Progenitor cell of endocrine pancreas (in vitro differentiated cells): ENCODE measurements around the gene WWP2. TPM values are rescaled to one million over a fixed set of nuclear protein-coding genes. Genes with fewer than 3 reads are reported as not detected.

Source experiments
- DNase-seq: peaks from one replicate; pipeline ENCODE4 v3.0.0; 2021; ENCODE audit warnings: low spot score; ENCODE audit not compliant: unreplicated experiment
- H3K27ac Mint-ChIP-seq: 2 replicates; pipeline ENCODE4 v1.8.0; 2021; ENCODE audit warnings: mild to moderate bottlenecking, moderate library complexity, mixed read lengths
- H3K27me3 Mint-ChIP-seq: 2 replicates; pipeline ENCODE4 v1.8.0; 2021; ENCODE audit warnings: mixed read lengths
- H3K36me3 Mint-ChIP-seq: 2 replicates; pipeline ENCODE4 v1.8.0; 2022; ENCODE audit warnings: mixed read lengths; ENCODE audit not compliant: insufficient read depth
- H3K4me1 Mint-ChIP-seq: 2 replicates; pipeline ENCODE4 v1.8.0; 2021; ENCODE audit warnings: low read depth, mixed read lengths
- H3K4me3 Mint-ChIP-seq: 2 replicates; pipeline ENCODE4 v1.8.0; 2021; ENCODE audit warnings: low read depth, mild to moderate bottlenecking, moderate library complexity, mixed read lengths
- H3K9me3 Mint-ChIP-seq: 2 replicates; pipeline ENCODE4 v1.8.0; 2021; ENCODE audit warnings: low read depth, mixed read lengths
- total RNA-seq: library from RNA; stranded (reverse); gene quantifications from 2 replicates; pipeline ENCODE4 v1.2.1, GENCODE V29; 2021
- TF ChIP-seq, protein P1 (sequence below): fragments of 200-600 bp; sonication (generic); IDR thresholded peaks from one replicate; pipeline ENCODE4 v1.5.0; 2021; ENCODE audit warnings: antibody characterized with exemption, mild to moderate bottlenecking; ENCODE audit not compliant: unreplicated experiment

The WWP2 gene
- total RNA-seq, 1 donor from 2014 or later, result 62.3 TPM

DNA sequence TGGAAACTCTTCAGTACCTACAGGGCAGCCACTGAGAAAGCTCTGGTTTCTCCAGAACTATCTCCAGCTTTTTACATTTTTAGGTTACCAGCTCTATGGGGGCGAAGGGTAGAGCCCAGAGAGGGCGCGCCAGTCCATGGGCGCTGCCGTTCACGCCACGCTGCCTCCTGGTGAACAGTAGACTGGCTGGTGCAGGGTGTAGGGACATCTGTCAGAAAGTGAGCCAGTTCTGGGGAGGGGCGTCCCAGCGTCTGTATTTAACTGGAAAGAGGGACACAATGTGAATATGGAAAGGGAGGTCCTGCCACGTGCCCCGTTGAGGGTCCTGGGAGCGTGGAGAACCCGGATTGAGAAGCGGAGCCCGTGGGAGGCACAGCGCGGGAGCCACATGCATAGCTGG is 172.6 kb downstream of the WWP2 start:
- Mint-ChIP-seq H3K4me1 (no peaks in the 10 kb centered on the region), H3K4me3 (no peak overlapping the region), H3K36me3 (peaks cover 13% of the 10 kb centered on the region), H3K9me3 (no peaks in the 10 kb centered on the region), H3K27ac (no peak overlapping the region), H3K27me3 (no peaks in the 10 kb centered on the region)
- no peak for DNase-seq
- TF ChIP-seq, protein P1, sequence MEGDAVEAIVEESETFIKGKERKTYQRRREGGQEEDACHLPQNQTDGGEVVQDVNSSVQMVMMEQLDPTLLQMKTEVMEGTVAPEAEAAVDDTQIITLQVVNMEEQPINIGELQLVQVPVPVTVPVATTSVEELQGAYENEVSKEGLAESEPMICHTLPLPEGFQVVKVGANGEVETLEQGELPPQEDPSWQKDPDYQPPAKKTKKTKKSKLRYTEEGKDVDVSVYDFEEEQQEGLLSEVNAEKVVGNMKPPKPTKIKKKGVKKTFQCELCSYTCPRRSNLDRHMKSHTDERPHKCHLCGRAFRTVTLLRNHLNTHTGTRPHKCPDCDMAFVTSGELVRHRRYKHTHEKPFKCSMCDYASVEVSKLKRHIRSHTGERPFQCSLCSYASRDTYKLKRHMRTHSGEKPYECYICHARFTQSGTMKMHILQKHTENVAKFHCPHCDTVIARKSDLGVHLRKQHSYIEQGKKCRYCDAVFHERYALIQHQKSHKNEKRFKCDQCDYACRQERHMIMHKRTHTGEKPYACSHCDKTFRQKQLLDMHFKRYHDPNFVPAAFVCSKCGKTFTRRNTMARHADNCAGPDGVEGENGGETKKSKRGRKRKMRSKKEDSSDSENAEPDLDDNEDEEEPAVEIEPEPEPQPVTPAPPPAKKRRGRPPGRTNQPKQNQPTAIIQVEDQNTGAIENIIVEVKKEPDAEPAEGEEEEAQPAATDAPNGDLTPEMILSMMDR, result no peak

DNA sequence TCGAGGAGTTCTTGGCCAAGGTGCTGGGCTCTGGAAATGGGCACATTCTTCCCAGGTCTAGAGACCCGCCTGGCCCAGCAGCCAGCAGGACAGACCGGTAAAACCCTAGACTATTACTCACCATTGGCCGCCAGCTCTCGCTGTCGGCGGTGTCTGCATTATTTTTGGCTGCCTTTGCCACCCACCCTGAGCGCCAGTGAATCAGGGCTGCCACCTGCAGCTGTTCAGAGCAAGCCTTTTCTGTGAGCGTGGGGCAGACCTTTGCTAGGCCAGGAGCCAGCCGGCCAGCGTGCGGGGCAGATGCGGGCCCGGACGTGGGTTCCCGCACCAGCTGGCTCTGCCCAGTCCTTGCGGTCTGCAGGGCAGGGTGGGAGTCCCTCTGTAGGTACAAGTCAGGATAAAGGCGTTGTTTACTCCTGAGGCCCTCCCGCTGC is 173.2 kb downstream of the WWP2 start:
- no peak overlapping the region for H3K27ac Mint-ChIP-seq
- H3K4me3 Mint-ChIP-seq, result no peak overlapping the region
- H3K27me3 Mint-ChIP-seq, result no peaks in the 10 kb centered on the region
- TF ChIP-seq, protein P1, result no peak
- H3K36me3 Mint-ChIP-seq, result peaks cover 11% of the 10 kb centered on the region
- H3K9me3 Mint-ChIP-seq, result no peaks in the 10 kb centered on the region
- no peaks in the 10 kb centered on the region for H3K4me1 Mint-ChIP-seq
- DNase-seq, result no peak

DNA sequence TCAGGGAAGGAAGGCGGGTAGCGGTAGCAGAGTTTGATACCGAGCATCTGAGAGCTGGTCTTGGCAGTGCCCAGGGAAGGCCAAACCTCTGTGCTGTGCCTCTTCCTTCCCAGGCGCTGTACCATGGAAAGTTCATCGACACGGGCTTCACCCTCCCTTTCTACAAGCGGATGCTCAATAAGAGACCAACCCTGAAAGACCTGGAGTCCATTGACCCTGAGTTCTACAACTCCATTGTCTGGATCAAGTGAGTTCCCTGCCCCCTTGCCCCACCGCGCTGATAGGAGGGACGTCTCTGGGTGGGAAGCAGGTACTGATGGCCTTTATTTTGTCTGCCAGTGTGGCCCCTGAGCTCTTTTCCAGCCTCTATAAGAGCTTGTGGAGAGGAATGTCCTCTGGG is 173.6 kb downstream of the WWP2 start:
- DNase-seq, result no peak
- no peaks in the 10 kb centered on the region for H3K27me3 Mint-ChIP-seq
- H3K36me3 Mint-ChIP-seq, result peaks cover 11% of the 10 kb centered on the region
- TF ChIP-seq, protein P1, result no peak
- no peaks in the 10 kb centered on the region for H3K4me1 Mint-ChIP-seq
- H3K9me3 Mint-ChIP-seq, result no peaks in the 10 kb centered on the region
- H3K4me3 Mint-ChIP-seq, result no peak overlapping the region
- H3K27ac Mint-ChIP-seq, result no peak overlapping the region

DNA sequence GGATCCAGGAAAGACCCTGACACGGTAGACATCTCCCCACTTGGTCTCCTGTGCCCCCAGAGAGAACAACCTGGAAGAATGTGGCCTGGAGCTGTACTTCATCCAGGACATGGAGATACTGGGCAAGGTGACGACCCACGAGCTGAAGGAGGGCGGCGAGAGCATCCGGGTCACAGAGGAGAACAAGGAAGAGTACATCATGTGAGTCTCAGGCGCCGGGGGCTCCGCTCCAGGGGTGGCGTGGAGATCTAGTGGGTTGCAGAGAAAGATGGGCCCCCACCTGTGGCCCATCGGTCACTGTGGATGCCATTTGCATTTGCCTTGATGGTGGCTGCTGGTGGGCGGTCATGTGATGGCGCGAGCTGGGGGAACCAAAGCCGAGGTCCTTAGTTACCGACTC is 174.1 kb downstream of the WWP2 start:
- Mint-ChIP-seq H3K27ac (no peak overlapping the region), H3K4me3 (no peak overlapping the region), H3K27me3 (no peaks in the 10 kb centered on the region), H3K36me3 (peaks cover 12% of the 10 kb centered on the region), H3K9me3 (no peaks in the 10 kb centered on the region), H3K4me1 (no peaks in the 10 kb centered on the region)
- TF ChIP-seq, protein P1, result no peak
- no peak for DNase-seq

DNA sequence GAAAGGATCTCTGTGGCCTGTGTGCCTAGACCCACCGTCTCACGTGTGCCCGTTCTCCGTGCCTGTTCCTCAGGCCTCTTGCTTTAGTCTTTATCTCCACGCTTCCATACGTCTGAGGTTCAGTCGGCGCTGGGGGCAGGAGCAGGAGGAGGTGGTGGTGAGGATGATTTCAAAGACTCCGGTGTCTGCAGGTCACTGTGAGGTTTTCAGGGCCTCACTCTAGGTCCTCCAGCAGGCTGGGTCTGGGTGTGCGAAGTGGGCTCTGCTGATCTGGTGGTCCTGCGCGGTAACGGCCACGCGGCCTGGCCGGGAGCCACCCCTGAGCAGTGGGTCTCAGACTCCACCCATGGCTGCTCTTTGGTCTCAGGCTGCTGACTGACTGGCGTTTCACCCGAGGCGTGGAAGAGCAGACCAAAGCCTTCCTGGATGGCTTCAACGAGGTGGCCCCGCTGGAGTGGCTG is 174.6 kb downstream of the WWP2 start:
- TF ChIP-seq, protein P1, result no peak
- no peak overlapping the region for H3K27ac Mint-ChIP-seq
- no peaks in the 10 kb centered on the region for H3K27me3 Mint-ChIP-seq
- no peaks in the 10 kb centered on the region for H3K9me3 Mint-ChIP-seq
- H3K36me3 Mint-ChIP-seq, result peaks cover 11% of the 10 kb centered on the region
- H3K4me1 Mint-ChIP-seq, result no peaks in the 10 kb centered on the region
- no peak for DNase-seq
- no peak overlapping the region for H3K4me3 Mint-ChIP-seq
